OCI-LY1 (cell line): ENCODE results near the gene USP14.

Source experiments
- H2AFZ ChIP-seq: fragments of 200-600 bp; sonication (generic), shearing (Covaris generic); 2 replicates; pipeline ENCODE4 v1.6.0; 2014; ENCODE audit warnings: antibody characterized with exemption, mild to moderate bottlenecking, low read length
- H3F3A ChIP-seq: fragments of 200-600 bp; sonication (generic), shearing (Covaris generic); 2 replicates; pipeline ENCODE4 v1.6.0; 2014; ENCODE audit warnings: mild to moderate bottlenecking, antibody characterized with exemption, low read length, moderate library complexity; ENCODE audit not compliant: insufficient read depth
- H3K27ac ChIP-seq: fragments of 200-600 bp; sonication (generic); 2 replicates; pipeline ENCODE4 v1.5.1; 2014; ENCODE audit warnings: low read length, mixed run types, mild to moderate bottlenecking, low read depth; ENCODE audit not compliant: poor library complexity, severe bottlenecking
- H3K27me3 ChIP-seq: fragments of 200-600 bp; sonication (generic); 2 replicates; pipeline ENCODE4 v1.6.0; 2014; ENCODE audit warnings: antibody characterized with exemption, mild to moderate bottlenecking, low read length, moderate library complexity; ENCODE audit not compliant: insufficient read depth
- H3K36me3 ChIP-seq: fragments of 200-600 bp; sonication (generic); 2 replicates; pipeline ENCODE4 v1.6.1; 2014; ENCODE audit warnings: mild to moderate bottlenecking, antibody characterized with exemption, low read length, moderate library complexity, mixed read lengths; ENCODE audit not compliant: insufficient read depth
- H3K4me1 ChIP-seq: fragments of 200-600 bp; sonication (generic); 2 replicates; pipeline ENCODE4 v1.5.1; 2014; ENCODE audit warnings: mild to moderate bottlenecking, low read length, moderate library complexity; ENCODE audit not compliant: insufficient read depth, severe bottlenecking
- H3K4me2 ChIP-seq: fragments of 200-600 bp; sonication (generic), shearing (Covaris generic); 2 replicates; pipeline ENCODE4 v1.6.1; 2014; ENCODE audit warnings: low read length
- H3K4me3 ChIP-seq: fragments of 200-600 bp; sonication (generic); 2 replicates; pipeline ENCODE4 v1.5.1; 2014; ENCODE audit warnings: low read length, low read depth, mild to moderate bottlenecking, mixed read lengths; ENCODE audit not compliant: poor library complexity, severe bottlenecking
- H3K79me2 ChIP-seq: fragments of 200-600 bp; shearing (Covaris generic); 2 replicates; pipeline ENCODE4 v1.6.1; 2016; ENCODE audit warnings: mixed run types, low read length, mixed read lengths; ENCODE audit not compliant: insufficient read depth
- H3K9ac ChIP-seq: fragments of 200-600 bp; sonication (generic), shearing (Covaris generic); 2 replicates; pipeline ENCODE4 v1.6.1; 2014; ENCODE audit warnings: mild to moderate bottlenecking, low read length, mixed read lengths
- H3K9me2 ChIP-seq: fragments of 200-600 bp; sonication (generic), shearing (Covaris generic); 2 replicates; pipeline ENCODE4 v1.6.1; 2014; ENCODE audit warnings: low read depth, mild to moderate bottlenecking, low read length, mixed read lengths
- H3K9me3 ChIP-seq: fragments of 200-600 bp; shearing (Covaris generic); 2 replicates; pipeline ENCODE4 v1.6.1; 2014; ENCODE audit warnings: low read length, mixed read lengths
- H4K20me1 ChIP-seq: fragments of 200-600 bp; sonication (generic), shearing (Covaris generic); 2 replicates; pipeline ENCODE4 v1.6.0; 2016; ENCODE audit warnings: mild to moderate bottlenecking, low read length; ENCODE audit not compliant: insufficient read depth
- EZH2 ChIP-seq: fragments of 200-600 bp; sonication (generic), shearing (Covaris generic); IDR thresholded peaks from 2 replicates; pipeline ENCODE4 v1.8.0; 2017; ENCODE audit warnings: borderline replicate concordance, mixed run types, mild to moderate bottlenecking, antibody characterized with exemption, low read length, moderate library complexity, mixed read lengths
- TF ChIP-seq, protein P1 (sequence below): fragments of 200-600 bp; sonication (generic), shearing (Covaris generic); IDR thresholded peaks from 2 replicates; pipeline ENCODE4 v1.5.1; 2017; ENCODE audit warnings: mild to moderate bottlenecking, antibody characterized with exemption, low read length, moderate library complexity, mixed read lengths

The USP14 gene

DNA sequence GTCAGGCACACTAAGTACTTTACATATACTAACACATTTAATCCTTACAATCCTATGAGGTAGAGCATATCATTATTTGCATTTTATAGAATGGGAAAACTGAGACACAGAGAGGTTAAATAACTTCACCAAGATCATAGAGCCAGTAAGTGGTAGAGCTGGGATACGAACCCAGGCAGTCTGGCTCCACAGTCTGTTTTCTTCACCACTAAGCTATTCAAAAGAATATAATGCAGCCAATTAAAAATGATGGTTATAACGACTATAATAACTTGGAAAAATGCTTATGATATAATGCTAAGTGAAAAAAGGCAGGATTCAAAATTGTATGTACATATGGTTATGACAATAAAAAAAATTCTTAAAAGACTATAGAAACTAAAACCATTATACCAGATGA, 102.2 kb downstream of the USP14 start:
- Histone ChIP-seq H4K20me1 (no peaks in the 10 kb centered on the region), H3K36me3 (peaks cover 76% of the 10 kb centered on the region), H3K27ac (no peak overlapping the region)

DNA sequence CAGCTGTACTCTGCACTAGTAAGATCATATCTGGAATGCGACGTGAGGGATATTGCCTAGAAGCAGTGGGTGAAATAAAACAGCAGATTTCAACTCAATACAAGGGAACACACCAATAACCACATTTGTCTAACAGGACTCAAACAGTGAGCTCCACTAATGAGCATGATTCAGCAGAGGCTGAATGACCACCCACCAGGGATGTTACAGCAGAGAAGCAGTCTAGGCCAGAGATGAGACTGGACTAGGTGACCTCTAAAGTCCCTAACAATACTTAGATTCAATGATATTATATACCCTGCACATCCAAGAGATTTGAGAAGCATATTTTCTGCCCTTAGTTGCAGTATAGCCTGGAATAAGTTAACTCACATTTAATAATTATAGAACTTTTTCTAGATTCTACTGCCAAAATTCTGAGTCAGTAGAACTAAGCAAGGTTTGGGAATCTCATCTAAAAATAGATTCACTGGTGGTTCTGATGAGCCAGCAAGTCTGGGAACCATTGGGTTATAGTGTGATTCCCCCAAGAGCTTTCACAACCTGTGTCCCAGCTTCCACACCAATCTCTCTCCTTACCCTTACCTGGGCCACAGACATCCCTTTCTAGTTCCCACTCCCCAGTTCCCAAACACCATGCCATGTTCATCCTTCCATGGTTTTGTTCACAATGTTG, 103.2 kb downstream of the USP14 start:
- Histone ChIP-seq H3K9ac (no peak overlapping the region), H3K4me1 (peaks cover 6% of the 10 kb centered on the region), H3K9me2 (no peaks in the 10 kb centered on the region), H3K9me3 (no peaks in the 10 kb centered on the region), H3K4me3 (no peak overlapping the region), H2AFZ (no peak overlapping the region), H3K4me2 (no peak overlapping the region), H3F3A (no peaks in the 10 kb centered on the region), H3K36me3 (peaks cover 66% of the 10 kb centered on the region), H3K79me2 (0 out of 2 replicates have a peak, but pooled peaks cover 3% of the 10 kb centered on the region), H4K20me1 (no peaks in the 10 kb centered on the region), H3K27ac (no peak overlapping the region), H3K27me3 (no peaks in the 10 kb centered on the region)
- TF ChIP-seq, protein P1, sequence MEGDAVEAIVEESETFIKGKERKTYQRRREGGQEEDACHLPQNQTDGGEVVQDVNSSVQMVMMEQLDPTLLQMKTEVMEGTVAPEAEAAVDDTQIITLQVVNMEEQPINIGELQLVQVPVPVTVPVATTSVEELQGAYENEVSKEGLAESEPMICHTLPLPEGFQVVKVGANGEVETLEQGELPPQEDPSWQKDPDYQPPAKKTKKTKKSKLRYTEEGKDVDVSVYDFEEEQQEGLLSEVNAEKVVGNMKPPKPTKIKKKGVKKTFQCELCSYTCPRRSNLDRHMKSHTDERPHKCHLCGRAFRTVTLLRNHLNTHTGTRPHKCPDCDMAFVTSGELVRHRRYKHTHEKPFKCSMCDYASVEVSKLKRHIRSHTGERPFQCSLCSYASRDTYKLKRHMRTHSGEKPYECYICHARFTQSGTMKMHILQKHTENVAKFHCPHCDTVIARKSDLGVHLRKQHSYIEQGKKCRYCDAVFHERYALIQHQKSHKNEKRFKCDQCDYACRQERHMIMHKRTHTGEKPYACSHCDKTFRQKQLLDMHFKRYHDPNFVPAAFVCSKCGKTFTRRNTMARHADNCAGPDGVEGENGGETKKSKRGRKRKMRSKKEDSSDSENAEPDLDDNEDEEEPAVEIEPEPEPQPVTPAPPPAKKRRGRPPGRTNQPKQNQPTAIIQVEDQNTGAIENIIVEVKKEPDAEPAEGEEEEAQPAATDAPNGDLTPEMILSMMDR, result no peak
- TF ChIP-seq EZH2, result no peak

More for the DNA sequence above, 102.2 kb downstream of the USP14 start:
- Histone ChIP-seq H3K4me2 (no peak overlapping the region), H3K27me3 (no peaks in the 10 kb centered on the region), H3K79me2 (0 out of 2 replicates have a peak, but pooled peaks cover under 1% of the 10 kb centered on the region), H3K4me3 (no peak overlapping the region), H3K9ac (no peak overlapping the region), H3K9me3 (no peaks in the 10 kb centered on the region), H2AFZ (no peak overlapping the region), H3K9me2 (no peaks in the 10 kb centered on the region), H3F3A (no peaks in the 10 kb centered on the region), H3K4me1 (no peaks in the 10 kb centered on the region)
- TF ChIP-seq, protein P1, result no peak
- TF ChIP-seq EZH2, result no peak
